ENCODE results near the gene DNAJC15.

The DNAJC15 gene

GRCh38 chr13:43089912-43090498 lies 66.6 kb downstream of the DNAJC15 start:
- DNase-seq = no peak

- DNase-seq = no peak
These were observed 71.5 kb downstream of the DNAJC15 start for GRCh38 chr13:43094901-43095300.

- DNase-seq = no peak
These were observed 72.7 kb downstream of the DNAJC15 start for GRCh38 chr13:43095771-43096719.

GRCh38 chr13:43100667-43101066 lies 77.3 kb downstream of the DNAJC15 start:
- no peak for DNase-seq

- DNase-seq = no peak
These were observed 78.9 kb downstream of the DNAJC15 start for GRCh38 chr13:43102304-43102703.

GRCh38 chr13:43107780-43108179 lies 84.4 kb downstream of the DNAJC15 start:
- DNase-seq = no peak

- DNase-seq = no peak
These were observed 86.7 kb downstream of the DNAJC15 start for GRCh38 chr13:43110036-43110435.

GRCh38 chr13:43110658-43111057 lies 87.3 kb downstream of the DNAJC15 start:
- no peak for DNase-seq

GRCh38 chr13:43111559-43112400 lies 88.4 kb downstream of the DNAJC15 start:
- DNase-seq = no peak

- no peak for DNase-seq
These were observed 90.2 kb downstream of the DNAJC15 start for GRCh38 chr13:43113603-43114002.

GRCh38 chr13:43114504-43114903 lies 91.1 kb downstream of the DNAJC15 start:
- DNase-seq = no peak

- no peak for DNase-seq
These were observed 91.8 kb downstream of the DNAJC15 start for GRCh38 chr13:43115141-43115540.

GRCh38 chr13:43116242-43116641 lies 92.9 kb downstream of the DNAJC15 start:
- DNase-seq = no peak

- DNase-seq = no peak
These were observed 95.1 kb downstream of the DNAJC15 start for GRCh38 chr13:43118521-43118920.

- DNase-seq = no peak
These were observed 95.8 kb downstream of the DNAJC15 start for GRCh38 chr13:43119206-43119605.

GRCh38 chr13:43122791-43123190 lies 99.4 kb downstream of the DNAJC15 start:
- no peak for DNase-seq

- no peak for DNase-seq
These were observed 100.5 kb downstream of the DNAJC15 start for GRCh38 chr13:43123856-43124255.

- DNase-seq = no peak
These were observed 101.1 kb downstream of the DNAJC15 start for GRCh38 chr13:43124490-43124889.

- DNase-seq = no peak
These were observed 103.0 kb downstream of the DNAJC15 start for GRCh38 chr13:43126420-43126819.

GRCh38 chr13:43127103-43127798 lies 103.9 kb downstream of the DNAJC15 start:
- no peak for DNase-seq

- DNase-seq = no peak
These were observed 104.4 kb downstream of the DNAJC15 start for GRCh38 chr13:43127827-43128226.

- DNase-seq = no peak
These were observed 105.1 kb downstream of the DNAJC15 start for GRCh38 chr13:43128504-43128961.

GRCh38 chr13:43129066-43129465 lies 105.7 kb downstream of the DNAJC15 start:
- DNase-seq = no peak
